Measurements from ENCODE around the gene SBNO2.

The SBNO2 gene

DNA sequence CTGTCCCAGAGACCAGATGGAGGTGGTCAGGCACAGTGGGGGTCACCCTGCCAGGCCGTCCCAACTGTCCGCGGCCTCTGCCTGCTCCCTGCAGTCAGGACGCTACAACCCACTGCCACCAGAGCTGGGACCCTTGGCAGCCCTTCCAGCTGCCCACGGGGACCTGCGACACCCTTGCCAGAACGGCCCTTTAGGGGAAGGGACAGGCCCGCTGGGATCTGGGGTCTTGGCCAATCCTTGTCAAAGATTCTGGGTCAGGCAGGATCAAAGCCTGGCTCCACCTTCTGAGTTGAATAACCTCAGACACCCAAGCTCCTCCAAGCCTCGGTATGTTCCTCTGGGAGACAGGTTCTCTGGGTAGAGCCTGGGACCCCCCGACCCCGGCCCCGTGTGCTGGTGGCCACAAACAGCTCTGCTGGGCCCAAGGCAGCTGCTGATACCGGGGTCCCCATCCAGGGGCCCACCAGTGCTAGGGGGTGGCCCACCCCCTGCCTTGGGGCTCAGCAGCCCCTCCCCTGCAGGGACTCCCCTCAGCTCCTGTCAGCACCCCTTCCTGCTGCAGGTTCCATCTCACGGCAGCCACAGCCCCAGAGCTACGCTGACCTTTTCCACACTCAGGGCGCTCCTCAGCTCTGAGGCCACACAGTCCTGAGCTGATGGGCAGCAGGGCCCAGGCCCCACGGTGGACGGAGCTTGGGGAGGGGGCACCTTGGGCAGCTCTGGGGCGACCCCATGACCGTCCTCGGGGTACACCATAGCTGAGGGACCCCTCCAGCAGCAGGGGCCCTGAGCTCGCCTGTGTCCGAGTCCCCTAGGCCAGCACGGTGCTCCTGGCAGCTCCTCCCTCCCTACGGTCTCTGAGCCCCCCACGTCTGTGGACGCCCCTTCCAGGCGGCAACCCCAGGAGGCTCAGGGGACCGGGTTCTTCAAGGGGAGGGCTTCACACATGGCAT, 18.4 kb downstream of the SBNO2 start:
- in situ Hi-C loops (cut with HindIII; ENCODE audit: low sequenced_read_pairs), result no loop called here

DNA sequence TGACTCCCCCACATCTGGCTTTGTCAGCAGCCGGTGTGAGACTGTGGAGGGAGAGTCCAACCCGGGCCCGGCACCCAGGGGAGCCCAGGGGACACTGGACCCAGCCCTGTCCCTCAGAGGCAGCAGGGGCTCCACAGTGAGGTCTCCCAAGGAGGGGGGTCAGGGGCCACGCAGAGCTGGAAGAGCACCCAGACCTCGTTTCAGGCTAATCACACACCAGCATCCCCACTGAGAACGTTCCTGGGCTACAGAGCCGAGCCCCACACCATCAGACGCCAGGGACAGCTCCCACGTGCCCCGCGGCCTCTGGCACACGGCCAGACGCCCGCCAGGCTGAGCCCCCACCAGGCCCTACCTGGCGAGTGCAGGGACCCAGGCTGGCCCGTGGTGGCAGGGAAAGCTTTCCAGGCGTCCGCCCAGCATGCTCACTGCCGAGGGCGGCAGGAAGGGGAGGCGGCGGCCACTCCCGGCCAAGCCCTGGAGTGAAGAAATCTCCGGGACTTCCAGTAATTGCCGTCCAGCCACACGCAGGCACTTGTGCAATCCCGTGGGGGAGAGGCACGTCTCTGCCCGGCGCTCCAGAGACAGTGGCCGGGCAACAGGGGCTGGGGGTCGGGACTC, 19.2 kb downstream of the SBNO2 start:
- in situ Hi-C loops (cut with HindIII; ENCODE audit: low sequenced_read_pairs), result no loop called here

GRCh38 chr19:1153891-1154730, 20.0 kb downstream of the SBNO2 start:
- in situ Hi-C loops (cut with HindIII; ENCODE audit: low sequenced_read_pairs), result no loop called here

- in situ Hi-C loops (cut with HindIII; ENCODE audit: low sequenced_read_pairs), result no loop called here
These were observed 22.0 kb downstream of the SBNO2 start for GRCh38 chr19:1151917-1152587.

- in situ Hi-C loops (cut with HindIII; ENCODE audit: low sequenced_read_pairs), result no loop called here
These were observed 22.9 kb downstream of the SBNO2 start for GRCh38 chr19:1151037-1151724.

- in situ Hi-C loops (cut with HindIII; ENCODE audit: low sequenced_read_pairs), result no loop called here
These were observed 23.6 kb downstream of the SBNO2 start for GRCh38 chr19:1150333-1151036.

- in situ Hi-C loops (cut with HindIII; ENCODE audit: low sequenced_read_pairs), result no loop called here
These were observed 24.6 kb downstream of the SBNO2 start for GRCh38 chr19:1149259-1150045.

DNA sequence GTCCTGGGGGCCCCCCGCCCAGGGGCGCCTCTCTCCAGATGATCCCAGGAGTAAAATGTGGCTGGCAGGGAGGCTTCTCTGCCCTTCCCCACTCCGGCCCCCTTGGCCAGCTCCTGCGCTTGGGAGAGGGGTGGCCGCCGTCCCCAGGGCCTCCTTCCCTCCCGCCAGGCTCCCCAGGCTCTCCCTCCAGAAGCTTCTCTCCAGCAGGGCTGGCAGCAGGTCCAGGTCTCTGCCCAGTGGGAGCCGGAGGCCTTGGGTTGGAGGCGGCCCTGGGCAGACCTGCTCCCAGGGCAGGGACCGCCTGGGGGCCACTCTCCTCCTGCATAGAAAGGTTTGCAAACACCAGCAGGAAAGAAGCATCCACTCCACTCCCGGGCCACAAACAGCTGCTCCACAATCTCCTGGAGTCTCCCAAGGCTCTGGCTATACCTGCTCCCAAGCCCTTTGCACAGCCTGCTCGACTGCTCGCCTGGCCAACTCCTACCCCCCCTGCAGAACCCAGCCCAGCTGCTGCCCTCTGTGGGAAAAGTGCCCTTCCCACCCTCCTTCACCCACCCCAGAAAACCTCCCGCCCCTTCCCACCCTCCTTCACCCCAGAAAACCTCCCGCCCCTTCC, 26.0 kb downstream of the SBNO2 start:
- in situ Hi-C loops (cut with HindIII; ENCODE audit: low sequenced_read_pairs), result no loop called here

- in situ Hi-C loops (cut with HindIII; ENCODE audit: low sequenced_read_pairs), result no loop called here
These were observed 26.9 kb downstream of the SBNO2 start for GRCh38 chr19:1146858-1147780.

DNA sequence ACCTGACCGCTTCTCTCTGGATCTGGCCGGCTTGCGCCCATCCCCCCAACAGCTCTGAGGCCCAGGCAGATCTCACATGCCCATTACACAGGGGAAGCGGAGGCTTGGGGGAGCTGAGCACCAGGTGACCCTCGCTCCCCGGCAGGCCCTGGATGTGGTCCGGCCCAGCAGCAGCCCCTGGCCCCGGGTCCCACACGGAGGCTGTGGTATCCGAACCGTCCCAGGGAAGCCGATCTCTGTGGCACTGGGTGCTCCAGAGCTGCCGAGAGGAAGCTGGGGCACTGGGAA, 27.7 kb downstream of the SBNO2 start:
- in situ Hi-C loops (cut with HindIII; ENCODE audit: low sequenced_read_pairs), result no loop called here

DNA sequence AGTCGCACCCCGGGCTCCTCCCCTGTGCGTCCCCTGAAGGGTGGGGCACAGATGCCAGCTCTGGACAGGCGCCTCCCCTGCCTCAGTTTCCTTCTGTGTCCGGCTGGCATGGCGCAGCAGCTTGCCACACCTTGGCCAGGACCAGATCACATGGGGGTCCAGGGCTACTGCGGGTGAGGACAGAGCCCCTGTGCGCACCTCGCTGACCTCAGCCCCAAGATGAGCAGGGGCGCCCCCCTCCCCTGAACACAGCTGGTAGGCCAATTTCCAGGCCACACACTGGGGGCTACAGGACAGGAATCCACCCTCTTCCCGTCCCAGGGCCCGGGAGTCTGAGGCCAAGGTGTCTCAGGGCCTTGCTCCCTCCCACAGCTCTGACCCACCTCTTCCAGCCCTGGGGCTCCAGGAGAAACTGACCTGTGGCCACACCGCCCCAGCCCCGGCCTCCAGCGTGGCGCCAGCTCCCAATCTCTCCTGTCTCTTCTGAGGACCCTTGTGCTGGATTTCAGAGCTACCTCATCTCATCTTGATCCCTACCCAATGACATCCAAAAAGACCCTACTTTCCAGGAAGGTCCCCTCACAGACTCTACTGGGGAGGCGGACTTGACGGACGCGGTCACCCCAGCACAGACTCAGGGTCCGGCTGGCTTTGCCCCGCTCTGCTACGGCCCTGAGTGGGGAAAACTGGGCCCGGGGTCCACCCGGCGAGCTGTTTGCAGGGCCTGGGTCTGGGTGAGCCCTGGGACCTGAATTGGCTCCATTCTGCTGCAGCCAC, 28.2 kb downstream of the SBNO2 start:
- in situ Hi-C loops (cut with HindIII; ENCODE audit: low sequenced_read_pairs), result no loop called here

- in situ Hi-C loops (cut with HindIII; ENCODE audit: low sequenced_read_pairs), result no loop called here
These were observed 29.3 kb downstream of the SBNO2 start for GRCh38 chr19:1144741-1145140.

GRCh38 chr19:1143828-1144399, 30.2 kb downstream of the SBNO2 start:
- in situ Hi-C loops (cut with HindIII; ENCODE audit: low sequenced_read_pairs), result no loop called here

DNA sequence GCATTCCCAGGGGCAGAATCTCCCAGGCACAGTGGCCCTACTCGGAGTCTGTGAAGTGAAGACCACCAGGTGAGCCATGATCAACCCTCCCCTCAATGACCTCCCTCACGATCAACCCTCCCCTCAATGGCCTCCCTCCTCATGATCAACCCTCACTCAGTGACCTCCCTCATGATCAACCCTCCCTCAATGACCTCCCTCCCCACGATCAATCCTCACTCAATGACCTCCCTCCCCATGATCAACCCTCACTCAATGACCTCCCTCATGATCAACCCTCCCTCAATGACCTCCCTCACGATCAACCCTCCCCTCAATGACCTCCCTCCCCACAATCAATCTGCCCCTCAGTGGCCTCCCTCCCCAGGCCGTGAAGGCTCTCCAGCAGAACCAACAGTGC, 32.1 kb downstream of the SBNO2 start:
- in situ Hi-C loops (cut with HindIII; ENCODE audit: low sequenced_read_pairs), result no loop called here

GRCh38 chr19:1140272-1141027, 33.6 kb downstream of the SBNO2 start:
- in situ Hi-C loops (cut with HindIII; ENCODE audit: low sequenced_read_pairs), result no loop called here

GRCh38 chr19:1139126-1139525, 34.9 kb downstream of the SBNO2 start:
- in situ Hi-C loops (cut with HindIII; ENCODE audit: low sequenced_read_pairs), result no loop called here
